ENCODE data around the gene ICA1. TPM values are rescaled to one million over a fixed set of nuclear protein-coding genes. Genes with fewer than 3 reads are reported as not detected.
"Not testable (repeated sequence)": the region's sequence is repeated elsewhere in the genome, so short reads cannot be mapped to it uniquely, and the experiment has no call there.

Gene ICA1
- total and polyA plus RNA-seq, 4 donors: 1.4 to 22.7 (median 8.1) TPM

- H3K9me3 ChIP-seq (ENCODE audit: control insufficient read depth in 4 of 4, low read length in 3 of 4): no peaks in the 10 kb centered on the region
- no peaks in the 10 kb centered on the region for H3K36me3 ChIP-seq (ENCODE audit: control insufficient read depth in 4 of 4, insufficient read depth in 3 of 4, low read depth in 1 of 4, low read length in 3 of 4)
- 80% methylated on average over 9 of the region's 9 CpGs for WGBS
- H3K4me1 ChIP-seq (ENCODE audit: control insufficient read depth in 4 of 4, insufficient read depth in 4 of 4, low read length in 3 of 4): no peaks in the 10 kb centered on the region
- TF ChIP-seq CTCF (IDR thresholded peaks at IDR 0.05; ENCODE audit: low read depth, low read length, missing input control) (no peak), ATF3 (IDR thresholded peaks at IDR 0.05) (no peak), ZBTB33 (IDR thresholded peaks at IDR 0.05) (no peak), HNF4A (conservative IDR thresholded peaks at IDR 0.05) (no peak), TAF1 (conservative IDR thresholded peaks at IDR 0.05) (no peak), EGR1 (IDR thresholded peaks at IDR 0.05; ENCODE audit: low read depth in 2 of 2) (no peak), REST (IDR thresholded peaks at IDR 0.05) (no peak), GABPA (IDR thresholded peaks at IDR 0.05 in 1 of 2, conservative IDR thresholded peaks at IDR 0.05 in 1 of 2) (no peak), JUND (IDR thresholded peaks at IDR 0.05) (no peak), RXRA (IDR thresholded peaks at IDR 0.05) (no peak), SP1 (IDR thresholded peaks at IDR 0.05) (no peak), YY1 (IDR thresholded peaks at IDR 0.05) (no peak), FOXA1 (IDR thresholded peaks at IDR 0.05) (no peak), HNF4G (IDR thresholded peaks at IDR 0.05) (no peak), MAX (IDR thresholded peaks at IDR 0.05) (no peak)
- no peak overlapping the region for H3K27ac ChIP-seq (ENCODE audit: low read depth in 1 of 2, low read length in 2 of 2)
- no peak overlapping the region for H3K4me3 ChIP-seq (ENCODE audit: low read depth in 1 of 3, low read length in 3 of 3)
- H3K9ac ChIP-seq (ENCODE audit: low read depth in 1 of 2, low read length in 2 of 2): no peak overlapping the region
- no peaks in the 10 kb centered on the region for H3K27me3 ChIP-seq (ENCODE audit: control insufficient read depth in 4 of 4, insufficient read depth in 4 of 4, low read length in 3 of 4)
- no peak for DNase-seq (ENCODE audit: low spot score)
Measured at GRCh38 chr7:8103282-8103681, 158.7 kb downstream of the ICA1 start.

GRCh38 chr7:8101292-8101691 lies 160.7 kb downstream of the ICA1 start:
- H3K9me3 ChIP-seq (ENCODE audit: control insufficient read depth in 4 of 4, low read length in 3 of 4); H3K4me1 ChIP-seq (ENCODE audit: control insufficient read depth in 4 of 4, insufficient read depth in 4 of 4, low read length in 3 of 4); H3K4me3 ChIP-seq (ENCODE audit: low read depth in 1 of 3, low read length in 3 of 3); H3K9ac ChIP-seq (ENCODE audit: low read depth in 1 of 2, low read length in 2 of 2); DNase-seq (ENCODE audit: low spot score); H3K27me3 ChIP-seq (ENCODE audit: control insufficient read depth in 4 of 4, insufficient read depth in 4 of 4, low read length in 3 of 4); H3K36me3 ChIP-seq (ENCODE audit: control insufficient read depth in 4 of 4, insufficient read depth in 3 of 4, low read depth in 1 of 4, low read length in 3 of 4); H3K27ac ChIP-seq (ENCODE audit: low read depth in 1 of 2, low read length in 2 of 2): not testable (repeated sequence)
- 98% methylated on average over 4 of the region's 4 CpGs for WGBS
